ENCODE measurements around the gene SUSD4. TPM values are rescaled to one million over a fixed set of nuclear protein-coding genes. Genes with fewer than 3 reads are reported as not detected.

Gene SUSD4
- total RNA-seq, 1 donor from 2014 or later, result 0.12 TPM

DNA sequence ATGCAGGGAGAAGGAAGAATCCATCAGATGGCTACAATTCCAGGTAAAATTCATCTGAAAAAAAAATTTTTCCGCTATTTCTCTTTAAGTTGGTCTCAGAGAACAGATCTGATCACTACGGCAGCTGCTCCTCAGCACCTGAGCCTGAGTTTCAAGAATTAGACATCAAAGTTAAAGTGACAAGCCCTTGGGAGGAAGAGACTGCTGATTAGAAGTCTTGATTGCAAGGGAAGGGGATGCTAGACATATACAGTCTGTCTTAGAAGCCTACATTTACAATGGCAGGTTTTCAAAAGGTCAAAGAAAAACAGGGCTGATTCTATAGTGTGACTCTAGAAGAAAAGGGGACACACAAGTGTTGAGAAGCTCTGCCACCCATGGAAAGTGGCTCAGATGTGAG, 48.3 kb downstream of the SUSD4 start:
- TF ChIP-seq, protein P1, sequence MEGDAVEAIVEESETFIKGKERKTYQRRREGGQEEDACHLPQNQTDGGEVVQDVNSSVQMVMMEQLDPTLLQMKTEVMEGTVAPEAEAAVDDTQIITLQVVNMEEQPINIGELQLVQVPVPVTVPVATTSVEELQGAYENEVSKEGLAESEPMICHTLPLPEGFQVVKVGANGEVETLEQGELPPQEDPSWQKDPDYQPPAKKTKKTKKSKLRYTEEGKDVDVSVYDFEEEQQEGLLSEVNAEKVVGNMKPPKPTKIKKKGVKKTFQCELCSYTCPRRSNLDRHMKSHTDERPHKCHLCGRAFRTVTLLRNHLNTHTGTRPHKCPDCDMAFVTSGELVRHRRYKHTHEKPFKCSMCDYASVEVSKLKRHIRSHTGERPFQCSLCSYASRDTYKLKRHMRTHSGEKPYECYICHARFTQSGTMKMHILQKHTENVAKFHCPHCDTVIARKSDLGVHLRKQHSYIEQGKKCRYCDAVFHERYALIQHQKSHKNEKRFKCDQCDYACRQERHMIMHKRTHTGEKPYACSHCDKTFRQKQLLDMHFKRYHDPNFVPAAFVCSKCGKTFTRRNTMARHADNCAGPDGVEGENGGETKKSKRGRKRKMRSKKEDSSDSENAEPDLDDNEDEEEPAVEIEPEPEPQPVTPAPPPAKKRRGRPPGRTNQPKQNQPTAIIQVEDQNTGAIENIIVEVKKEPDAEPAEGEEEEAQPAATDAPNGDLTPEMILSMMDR (conservative IDR thresholded peaks at IDR 0.05; ENCODE audit: low read depth, low read length), result no peak
- H3K4me3 ChIP-seq (ENCODE audit: low read depth, low read length), result no peak overlapping the region

DNA sequence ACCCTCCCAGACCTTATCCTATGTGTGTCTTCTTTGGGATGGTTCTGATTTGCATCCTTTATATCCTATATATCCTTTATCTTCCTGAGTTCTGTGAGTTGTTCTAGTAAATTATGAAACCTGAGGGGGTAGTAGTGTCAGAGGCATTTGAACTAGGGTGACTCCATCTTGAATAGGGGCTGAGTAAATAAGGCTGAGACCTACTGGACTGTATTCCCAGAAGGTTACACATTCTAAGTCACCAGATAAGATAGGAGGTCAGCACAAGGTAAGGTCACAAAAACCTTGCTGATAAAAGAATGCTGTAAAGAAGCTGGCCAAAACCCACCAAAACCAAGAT, 50.6 kb downstream of the SUSD4 start:
- no peak overlapping the region for H3K4me3 ChIP-seq (ENCODE audit: low read depth, low read length)
- TF ChIP-seq, protein P1 (conservative IDR thresholded peaks at IDR 0.05; ENCODE audit: low read depth, low read length), result no peak
- no peak for DNase-seq (ENCODE audit: low read depth)

More for the DNA sequence above, 48.3 kb downstream of the SUSD4 start:
- no peak for DNase-seq (ENCODE audit: low read depth)

DNA sequence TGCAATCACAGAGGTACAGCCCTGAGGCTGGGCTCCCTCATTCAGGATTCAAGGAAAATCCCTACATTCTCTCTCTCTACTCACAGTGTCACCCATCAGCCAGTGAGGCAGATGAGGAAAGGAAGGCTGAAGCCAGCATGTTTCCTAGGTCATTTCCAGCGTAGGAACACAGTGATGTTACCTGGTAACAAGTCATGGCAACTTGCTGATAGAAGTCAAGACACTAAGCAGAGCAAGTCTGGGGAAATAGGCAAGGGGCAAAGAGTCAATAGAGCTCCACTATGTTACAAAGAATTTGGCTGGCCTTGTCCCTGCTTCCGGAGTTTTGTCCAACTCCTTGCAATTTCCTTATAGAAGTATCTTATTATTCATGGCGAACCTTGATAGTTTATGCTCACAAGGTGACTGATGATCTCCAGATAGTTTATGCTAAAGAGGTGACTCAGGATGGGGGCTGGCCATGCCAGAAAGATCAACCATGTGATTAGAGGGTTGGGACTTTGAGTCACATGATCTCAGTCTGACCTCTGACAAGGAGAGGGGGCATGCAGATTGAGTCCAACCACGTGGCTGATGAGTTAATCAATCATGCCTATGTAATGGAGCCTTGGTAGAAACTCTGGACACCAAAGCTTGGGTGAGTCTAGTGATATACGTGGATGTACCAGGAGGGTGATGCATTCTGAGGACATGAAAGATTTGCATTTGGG, 51.1 kb downstream of the SUSD4 start:
- no peak for DNase-seq (ENCODE audit: low read depth)
- TF ChIP-seq, protein P1 (conservative IDR thresholded peaks at IDR 0.05; ENCODE audit: low read depth, low read length), result no peak

GRCh38 chr1:223312273-223312672, 51.7 kb downstream of the SUSD4 start:
- no peak overlapping the region for H3K4me3 ChIP-seq (ENCODE audit: low read depth, low read length)
- TF ChIP-seq, protein P1 (conservative IDR thresholded peaks at IDR 0.05; ENCODE audit: low read depth, low read length), result no peak
- DNase-seq (ENCODE audit: low read depth), result no peak

More for the DNA sequence above, 51.1 kb downstream of the SUSD4 start:
- H3K4me3 ChIP-seq (ENCODE audit: low read depth, low read length), result no peak overlapping the region

- no peak for DNase-seq (ENCODE audit: low read depth)
- TF ChIP-seq, protein P1 (conservative IDR thresholded peaks at IDR 0.05; ENCODE audit: low read depth, low read length), result no peak
- H3K4me3 ChIP-seq (ENCODE audit: low read depth, low read length), result no peak overlapping the region
Measured at GRCh38 chr1:223311826-223312225, 52.1 kb downstream of the SUSD4 start.

DNA sequence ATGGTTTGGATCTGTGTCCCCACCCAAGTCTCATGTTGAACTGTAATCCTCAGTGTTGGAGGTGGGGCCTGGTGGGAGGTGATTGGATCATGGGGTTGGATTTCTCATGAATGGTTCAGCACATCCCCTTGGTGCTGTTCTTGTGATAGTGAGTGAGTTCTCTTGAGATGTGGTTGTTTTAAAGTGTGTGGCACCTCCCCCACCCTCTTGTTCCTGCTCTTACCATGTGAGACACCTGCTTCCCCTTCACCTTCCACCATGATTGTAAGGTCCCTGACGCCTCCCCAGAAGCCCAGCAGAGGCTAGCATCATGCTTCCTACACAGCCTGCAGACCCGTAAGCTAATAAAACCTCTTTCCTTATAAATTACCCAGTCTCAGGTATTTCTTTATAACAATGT, 55.8 kb downstream of the SUSD4 start:
- H3K4me3 ChIP-seq (ENCODE audit: low read depth, low read length), result no peak overlapping the region
- TF ChIP-seq, protein P1 (conservative IDR thresholded peaks at IDR 0.05; ENCODE audit: low read depth, low read length), result no peak
- no peak for DNase-seq (ENCODE audit: low read depth)

GRCh38 chr1:223307544-223307943, 56.4 kb downstream of the SUSD4 start:
- TF ChIP-seq, protein P1 (conservative IDR thresholded peaks at IDR 0.05; ENCODE audit: low read depth, low read length), result no peak
- DNase-seq (ENCODE audit: low read depth), result no peak
- H3K4me3 ChIP-seq (ENCODE audit: low read depth, low read length), result no peak overlapping the region

All from epithelial cell of proximal tubule (primary cell).